Neural cell (in vitro differentiated cells): ENCODE data around the gene PGS1. TPM values are rescaled to one million over a fixed set of nuclear protein-coding genes. Genes with fewer than 3 reads are reported as not detected.

Experiments
- H2AFZ ChIP-seq: fragments of 200-600, 300-800 bp; sonication (generic), shearing (Covaris generic); 2 replicates; pipeline ENCODE4 v1.6.0; 2014; ENCODE audit warnings: low read depth, mild to moderate bottlenecking, antibody characterized with exemption, low read length, moderate library complexity
- H3F3A ChIP-seq: fragments of 200-600 bp; shearing (Covaris generic); 2 replicates; pipeline ENCODE4 v1.6.1; 2016; ENCODE audit warnings: mild to moderate bottlenecking, moderate library complexity, mixed read lengths, antibody characterized with exemption, low read length; ENCODE audit not compliant: insufficient read depth, poor library complexity, severe bottlenecking
- H3K27ac ChIP-seq: fragments of 200-600, 300-800 bp; sonication (generic), shearing (Covaris generic); 2 replicates; pipeline ENCODE4 v1.5.1; 2014; ENCODE audit warnings: mild to moderate bottlenecking, low read length, moderate library complexity
- H3K27me3 ChIP-seq: fragments of 300-800, 200-600 bp; sonication (generic), shearing (Covaris generic); 2 replicates; pipeline ENCODE4 v1.6.0; 2014; ENCODE audit warnings: mild to moderate bottlenecking, low read depth, low read length, moderate library complexity; ENCODE audit not compliant: insufficient read depth
- H3K36me3 ChIP-seq: fragments of 300-800, 200-600 bp; sonication (generic), shearing (Covaris generic); 2 replicates; pipeline ENCODE4 v1.5.1; 2014; ENCODE audit warnings: mild to moderate bottlenecking, antibody characterized with exemption, low read length, moderate library complexity; ENCODE audit not compliant: insufficient read depth
- H3K4me2 ChIP-seq: fragments of 300-800, 200-600 bp; sonication (generic), shearing (Covaris generic); 2 replicates; pipeline ENCODE4 v1.6.0; 2014; ENCODE audit warnings: mild to moderate bottlenecking, low read length
- H3K4me3 ChIP-seq: fragments of 300-800, 200-600 bp; sonication (generic), shearing (Covaris generic); 2 replicates; pipeline ENCODE4 v1.5.1; 2014; ENCODE audit warnings: mild to moderate bottlenecking, low read length, moderate library complexity
- H3K79me2 ChIP-seq: fragments of 200-600 bp; shearing (Covaris generic); replicated peaks from 2 replicates; pipeline ENCODE4 v1.6.0; 2014; ENCODE audit warnings: mild to moderate bottlenecking, low read length, moderate library complexity; ENCODE audit not compliant: insufficient read depth
- H3K9ac ChIP-seq: fragments of 300-800, 200-600 bp; sonication (generic), shearing (Covaris generic); 2 replicates; pipeline ENCODE4 v1.6.1; 2016; ENCODE audit warnings: mild to moderate bottlenecking, low read length, mixed read lengths
- H3K9me2 ChIP-seq: fragments of 200-600 bp; shearing (Covaris generic); 2 replicates; pipeline ENCODE4 v1.6.1; 2016; ENCODE audit warnings: mild to moderate bottlenecking, low read length, mixed read lengths; ENCODE audit not compliant: insufficient read depth
- H3K9me3 ChIP-seq: fragments of 200-600, 300-800 bp; sonication (generic), shearing (Covaris generic); 2 replicates; pipeline ENCODE4 v1.6.1; 2016; ENCODE audit warnings: mild to moderate bottlenecking, mixed run types, low read length, moderate library complexity, mixed read lengths
- H4K20me1 ChIP-seq: fragments of 200-600 bp; shearing (Covaris generic); 2 replicates; pipeline ENCODE4 v1.6.1; 2016; ENCODE audit warnings: mild to moderate bottlenecking, mixed run types; ENCODE audit not compliant: insufficient read depth
- EP300 ChIP-seq: fragments of 450-650 bp; conservative IDR thresholded peaks from 2 replicates; pipeline ENCODE4 v1.6.1; 2014; ENCODE audit warnings: antibody characterized with exemption, mild to moderate bottlenecking, moderate library complexity; ENCODE audit not compliant: poor library complexity, severe bottlenecking
- EZH2 ChIP-seq: fragments of 200-600, 300-800 bp; shearing (Covaris generic), sonication (generic); IDR thresholded peaks from 2 replicates; pipeline ENCODE4 v1.6.1; 2014; ENCODE audit warnings: antibody characterized with exemption, low read length, borderline replicate concordance, mild to moderate bottlenecking; ENCODE audit not compliant: insufficient read depth, poor library complexity, severe bottlenecking
- MXI1 ChIP-seq: fragments of 450-650 bp; conservative IDR thresholded peaks from 2 replicates; pipeline ENCODE4 v1.6.1; 2014; ENCODE audit warnings: antibody characterized with exemption, mild to moderate bottlenecking; ENCODE audit not compliant: poor library complexity, severe bottlenecking
- POLR2AphosphoS5 ChIP-seq: IDR thresholded peaks from 2 replicates; pipeline ENCODE4 v1.6.1; 2012
- RAD21 ChIP-seq: fragments of 450-650 bp; conservative IDR thresholded peaks from 2 replicates; pipeline ENCODE4 v1.6.1; 2014; ENCODE audit warnings: antibody characterized with exemption, mild to moderate bottlenecking, moderate library complexity
- SMC3 ChIP-seq: fragments of 450-650 bp; conservative IDR thresholded peaks from 2 replicates; pipeline ENCODE4 v1.6.1; 2014; ENCODE audit warnings: antibody characterized with exemption, mild to moderate bottlenecking, moderate library complexity; ENCODE audit not compliant: poor library complexity
- TAF1 ChIP-seq: IDR thresholded peaks from 2 replicates; pipeline ENCODE4 v1.6.1; 2012; ENCODE audit warnings: low read depth
- polyA plus RNA-seq: library from polyadenylated mRNA; depleted of rRNA; stranded (reverse); fragments of >200 nt; gene quantifications from 2 replicates; pipeline ENCODE4 v1.2.3, GENCODE V29; 2014
- TF ChIP-seq, protein P1 (sequence below): fragments of 450-650 bp; IDR thresholded peaks from 2 replicates; pipeline ENCODE4 v1.5.1; 2014; ENCODE audit warnings: antibody characterized with exemption, mild to moderate bottlenecking, moderate library complexity; ENCODE audit not compliant: poor library complexity, severe bottlenecking
- TF ChIP-seq, protein P2 (sequence below): IDR thresholded peaks from 2 replicates; pipeline ENCODE4 v1.6.1; 2012; ENCODE audit warnings: borderline replicate concordance

Gene PGS1
- polyA plus RNA-seq, 1 donor from 2014 or later, result 65.7 TPM

DNA sequence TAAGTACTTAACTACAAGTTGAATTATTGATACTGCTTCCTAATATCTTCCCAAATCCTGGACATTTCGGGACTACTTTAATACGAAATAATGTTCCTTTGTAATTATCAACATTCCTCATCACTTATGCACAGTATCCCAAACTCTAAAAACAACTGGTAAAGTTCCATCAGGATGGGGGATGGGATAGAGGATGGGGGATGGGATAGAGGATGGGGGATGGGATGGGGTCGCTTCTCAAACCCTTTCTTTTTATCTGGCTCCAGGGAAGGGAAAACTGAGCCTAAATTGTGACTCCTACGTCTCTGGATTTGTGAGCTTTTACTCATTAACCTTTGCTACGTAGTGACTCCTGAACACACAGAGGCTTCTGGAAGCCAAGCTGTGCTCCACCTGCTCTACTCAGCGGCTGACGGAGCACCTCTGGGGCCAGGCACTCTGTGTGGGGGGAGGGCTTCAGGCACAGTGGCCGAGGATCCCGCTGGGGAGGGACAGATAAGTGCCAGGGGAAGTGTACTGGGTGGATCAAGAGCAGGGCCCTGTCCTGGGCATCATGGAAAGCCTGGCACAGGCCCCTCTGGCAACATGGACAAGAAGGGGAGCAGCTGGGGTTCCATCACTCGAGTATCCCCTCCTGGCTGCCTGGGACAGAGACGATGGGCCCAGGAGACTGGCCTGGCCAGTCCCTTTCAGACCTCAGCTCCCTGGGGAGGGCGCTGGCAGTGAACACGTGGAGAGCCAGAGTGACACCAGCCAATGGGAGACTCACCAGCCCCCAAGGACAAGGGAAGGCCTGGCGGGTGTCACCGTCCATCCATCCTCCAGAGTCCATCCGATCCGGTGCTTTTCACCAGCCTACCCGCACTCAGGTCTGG, 56.2 kb downstream of the PGS1 start:
- H2AFZ ChIP-seq, result no peak overlapping the region
- H3K9ac ChIP-seq, result no peak overlapping the region
- no peak overlapping the region for H3K4me2 ChIP-seq

DNA sequence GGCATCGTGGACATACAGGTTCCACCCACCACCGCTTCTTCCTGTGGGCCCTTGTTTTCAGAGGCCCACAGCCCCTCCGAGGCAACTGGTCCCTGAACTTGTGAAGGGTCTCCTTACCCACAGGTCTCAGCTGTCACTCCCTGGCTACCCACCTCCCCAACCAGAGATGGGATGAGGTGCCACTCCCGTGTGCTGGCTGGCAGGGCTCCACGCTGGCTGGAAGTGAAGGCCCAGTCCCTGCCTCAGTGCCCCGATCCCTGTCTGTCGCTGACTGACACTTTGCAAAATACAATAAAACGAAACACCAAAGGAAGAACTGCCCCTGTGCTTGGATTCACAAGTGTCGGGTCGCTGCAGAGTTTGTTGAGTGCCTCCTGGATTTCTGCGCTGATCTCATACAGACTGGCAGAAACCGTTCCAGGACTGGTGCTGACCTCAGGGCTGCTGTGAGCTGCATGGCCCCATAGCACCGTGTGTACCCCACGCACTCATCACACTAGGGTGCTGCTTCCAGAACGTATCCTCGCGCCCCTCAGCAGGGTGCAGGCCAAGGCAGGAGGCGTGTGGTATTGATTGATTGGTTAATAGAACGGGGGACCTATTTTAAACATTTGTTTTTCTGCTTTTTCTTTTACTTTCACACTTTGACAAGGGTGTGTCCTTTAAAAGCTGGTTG, 57.0 kb downstream of the PGS1 start:
- Histone ChIP-seq H3K4me2 (no peak overlapping the region), H3K4me3 (no peak overlapping the region), H3K27ac (no peak overlapping the region), H3F3A (no peaks in the 10 kb centered on the region), H3K9me2 (no peaks in the 10 kb centered on the region), H3K9me3 (no peaks in the 10 kb centered on the region), H3K27me3 (no peaks in the 10 kb centered on the region), H3K36me3 (no peaks in the 10 kb centered on the region), H3K9ac (no peak overlapping the region), H3K79me2 (no peaks in the 10 kb centered on the region), H4K20me1 (no peaks in the 10 kb centered on the region), H2AFZ (no peak overlapping the region)
- no peak for TF ChIP-seq TAF1
- TF ChIP-seq RAD21, result no peak
- no peak for TF ChIP-seq SMC3
- TF ChIP-seq, protein P1, sequence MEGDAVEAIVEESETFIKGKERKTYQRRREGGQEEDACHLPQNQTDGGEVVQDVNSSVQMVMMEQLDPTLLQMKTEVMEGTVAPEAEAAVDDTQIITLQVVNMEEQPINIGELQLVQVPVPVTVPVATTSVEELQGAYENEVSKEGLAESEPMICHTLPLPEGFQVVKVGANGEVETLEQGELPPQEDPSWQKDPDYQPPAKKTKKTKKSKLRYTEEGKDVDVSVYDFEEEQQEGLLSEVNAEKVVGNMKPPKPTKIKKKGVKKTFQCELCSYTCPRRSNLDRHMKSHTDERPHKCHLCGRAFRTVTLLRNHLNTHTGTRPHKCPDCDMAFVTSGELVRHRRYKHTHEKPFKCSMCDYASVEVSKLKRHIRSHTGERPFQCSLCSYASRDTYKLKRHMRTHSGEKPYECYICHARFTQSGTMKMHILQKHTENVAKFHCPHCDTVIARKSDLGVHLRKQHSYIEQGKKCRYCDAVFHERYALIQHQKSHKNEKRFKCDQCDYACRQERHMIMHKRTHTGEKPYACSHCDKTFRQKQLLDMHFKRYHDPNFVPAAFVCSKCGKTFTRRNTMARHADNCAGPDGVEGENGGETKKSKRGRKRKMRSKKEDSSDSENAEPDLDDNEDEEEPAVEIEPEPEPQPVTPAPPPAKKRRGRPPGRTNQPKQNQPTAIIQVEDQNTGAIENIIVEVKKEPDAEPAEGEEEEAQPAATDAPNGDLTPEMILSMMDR, result no peak
- TF ChIP-seq EP300, result no peak
- TF ChIP-seq POLR2AphosphoS5, result no peak
- TF ChIP-seq, protein P2, sequence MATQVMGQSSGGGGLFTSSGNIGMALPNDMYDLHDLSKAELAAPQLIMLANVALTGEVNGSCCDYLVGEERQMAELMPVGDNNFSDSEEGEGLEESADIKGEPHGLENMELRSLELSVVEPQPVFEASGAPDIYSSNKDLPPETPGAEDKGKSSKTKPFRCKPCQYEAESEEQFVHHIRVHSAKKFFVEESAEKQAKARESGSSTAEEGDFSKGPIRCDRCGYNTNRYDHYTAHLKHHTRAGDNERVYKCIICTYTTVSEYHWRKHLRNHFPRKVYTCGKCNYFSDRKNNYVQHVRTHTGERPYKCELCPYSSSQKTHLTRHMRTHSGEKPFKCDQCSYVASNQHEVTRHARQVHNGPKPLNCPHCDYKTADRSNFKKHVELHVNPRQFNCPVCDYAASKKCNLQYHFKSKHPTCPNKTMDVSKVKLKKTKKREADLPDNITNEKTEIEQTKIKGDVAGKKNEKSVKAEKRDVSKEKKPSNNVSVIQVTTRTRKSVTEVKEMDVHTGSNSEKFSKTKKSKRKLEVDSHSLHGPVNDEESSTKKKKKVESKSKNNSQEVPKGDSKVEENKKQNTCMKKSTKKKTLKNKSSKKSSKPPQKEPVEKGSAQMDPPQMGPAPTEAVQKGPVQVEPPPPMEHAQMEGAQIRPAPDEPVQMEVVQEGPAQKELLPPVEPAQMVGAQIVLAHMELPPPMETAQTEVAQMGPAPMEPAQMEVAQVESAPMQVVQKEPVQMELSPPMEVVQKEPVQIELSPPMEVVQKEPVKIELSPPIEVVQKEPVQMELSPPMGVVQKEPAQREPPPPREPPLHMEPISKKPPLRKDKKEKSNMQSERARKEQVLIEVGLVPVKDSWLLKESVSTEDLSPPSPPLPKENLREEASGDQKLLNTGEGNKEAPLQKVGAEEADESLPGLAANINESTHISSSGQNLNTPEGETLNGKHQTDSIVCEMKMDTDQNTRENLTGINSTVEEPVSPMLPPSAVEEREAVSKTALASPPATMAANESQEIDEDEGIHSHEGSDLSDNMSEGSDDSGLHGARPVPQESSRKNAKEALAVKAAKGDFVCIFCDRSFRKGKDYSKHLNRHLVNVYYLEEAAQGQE, result no peak
- no peak for TF ChIP-seq EZH2

More for the DNA sequence above, 56.2 kb downstream of the PGS1 start:
- no peaks in the 10 kb centered on the region for H3F3A ChIP-seq
- H4K20me1 ChIP-seq, result no peaks in the 10 kb centered on the region
- no peak overlapping the region for H3K4me3 ChIP-seq
- H3K79me2 ChIP-seq, result no peaks in the 10 kb centered on the region
- no peak overlapping the region for H3K27ac ChIP-seq
- H3K9me2 ChIP-seq, result no peaks in the 10 kb centered on the region
- TF ChIP-seq TAF1 (no peak), EP300 (no peak), MXI1 (no peak), POLR2AphosphoS5 (no peak), EZH2 (no peak), SMC3 (no peak), RAD21 (no peak)
- TF ChIP-seq, protein P2, result no peak
- TF ChIP-seq, protein P1, result no peak
- H3K9me3 ChIP-seq, result no peaks in the 10 kb centered on the region
- H3K36me3 ChIP-seq, result no peaks in the 10 kb centered on the region
- H3K27me3 ChIP-seq, result no peaks in the 10 kb centered on the region
